OCI-LY1 (cell line): ENCODE measurements around the gene ANXA2R.

ENCODE experiments used
- H2AFZ ChIP-seq: fragments of 200-600 bp; sonication (generic), shearing (Covaris generic); 2 replicates; pipeline ENCODE4 v1.6.0; 2014; ENCODE audit warnings: antibody characterized with exemption, mild to moderate bottlenecking, low read length
- H3F3A ChIP-seq: fragments of 200-600 bp; sonication (generic), shearing (Covaris generic); 2 replicates; pipeline ENCODE4 v1.6.0; 2014; ENCODE audit warnings: mild to moderate bottlenecking, antibody characterized with exemption, low read length, moderate library complexity; ENCODE audit not compliant: insufficient read depth
- H3K27ac ChIP-seq: fragments of 200-600 bp; sonication (generic); 2 replicates; pipeline ENCODE4 v1.5.1; 2014; ENCODE audit warnings: low read length, mixed run types, mild to moderate bottlenecking, low read depth; ENCODE audit not compliant: poor library complexity, severe bottlenecking
- H3K27me3 ChIP-seq: fragments of 200-600 bp; sonication (generic); 2 replicates; pipeline ENCODE4 v1.6.0; 2014; ENCODE audit warnings: antibody characterized with exemption, mild to moderate bottlenecking, low read length, moderate library complexity; ENCODE audit not compliant: insufficient read depth
- H3K36me3 ChIP-seq: fragments of 200-600 bp; sonication (generic); 2 replicates; pipeline ENCODE4 v1.6.1; 2014; ENCODE audit warnings: mild to moderate bottlenecking, antibody characterized with exemption, low read length, moderate library complexity, mixed read lengths; ENCODE audit not compliant: insufficient read depth
- H3K4me1 ChIP-seq: fragments of 200-600 bp; sonication (generic); 2 replicates; pipeline ENCODE4 v1.5.1; 2014; ENCODE audit warnings: mild to moderate bottlenecking, low read length, moderate library complexity; ENCODE audit not compliant: insufficient read depth, severe bottlenecking
- H3K4me2 ChIP-seq: fragments of 200-600 bp; sonication (generic), shearing (Covaris generic); 2 replicates; pipeline ENCODE4 v1.6.1; 2014; ENCODE audit warnings: low read length
- H3K4me3 ChIP-seq: fragments of 200-600 bp; sonication (generic); 2 replicates; pipeline ENCODE4 v1.5.1; 2014; ENCODE audit warnings: low read length, low read depth, mild to moderate bottlenecking, mixed read lengths; ENCODE audit not compliant: poor library complexity, severe bottlenecking
- H3K79me2 ChIP-seq: fragments of 200-600 bp; shearing (Covaris generic); 2 replicates; pipeline ENCODE4 v1.6.1; 2016; ENCODE audit warnings: mixed run types, low read length, mixed read lengths; ENCODE audit not compliant: insufficient read depth
- H3K9ac ChIP-seq: fragments of 200-600 bp; sonication (generic), shearing (Covaris generic); 2 replicates; pipeline ENCODE4 v1.6.1; 2014; ENCODE audit warnings: mild to moderate bottlenecking, low read length, mixed read lengths
- H3K9me2 ChIP-seq: fragments of 200-600 bp; sonication (generic), shearing (Covaris generic); 2 replicates; pipeline ENCODE4 v1.6.1; 2014; ENCODE audit warnings: low read depth, mild to moderate bottlenecking, low read length, mixed read lengths
- H3K9me3 ChIP-seq: fragments of 200-600 bp; shearing (Covaris generic); 2 replicates; pipeline ENCODE4 v1.6.1; 2014; ENCODE audit warnings: low read length, mixed read lengths
- H4K20me1 ChIP-seq: fragments of 200-600 bp; sonication (generic), shearing (Covaris generic); 2 replicates; pipeline ENCODE4 v1.6.0; 2016; ENCODE audit warnings: mild to moderate bottlenecking, low read length; ENCODE audit not compliant: insufficient read depth
- CTCF ChIP-seq: fragments of 200-600 bp; sonication (generic), shearing (Covaris generic); IDR thresholded peaks from 2 replicates; pipeline ENCODE4 v1.5.1; 2017; ENCODE audit warnings: mild to moderate bottlenecking, antibody characterized with exemption, low read length, moderate library complexity, mixed read lengths
- EZH2 ChIP-seq: fragments of 200-600 bp; sonication (generic), shearing (Covaris generic); IDR thresholded peaks from 2 replicates; pipeline ENCODE4 v1.8.0; 2017; ENCODE audit warnings: borderline replicate concordance, mixed run types, mild to moderate bottlenecking, antibody characterized with exemption, low read length, moderate library complexity, mixed read lengths

Gene ANXA2R

GRCh38 chr5:42990892-42991291, 49.2 kb downstream of the ANXA2R start:
- H3F3A ChIP-seq, result no peaks in the 10 kb centered on the region
- H3K4me3 ChIP-seq, result no peak overlapping the region
- no peak overlapping the region for H3K9ac ChIP-seq
- H3K27ac ChIP-seq, result no peak overlapping the region
- no peaks in the 10 kb centered on the region; the same call in 1 of the 2 replicates for H3K9me2 ChIP-seq
- no peaks in the 10 kb centered on the region for H3K79me2 ChIP-seq
- H3K36me3 ChIP-seq, result no peaks in the 10 kb centered on the region; the same call in 1 of the 2 replicates
- H3K27me3 ChIP-seq, result no peaks in the 10 kb centered on the region
- peaks cover 33% of the 10 kb centered on the region for H3K4me1 ChIP-seq
- no peak overlapping the region for H3K4me2 ChIP-seq
- TF ChIP-seq EZH2, result no peak
- no peak for TF ChIP-seq CTCF
- H4K20me1 ChIP-seq, result no peaks in the 10 kb centered on the region
- H2AFZ ChIP-seq, result no peak overlapping the region
- H3K9me3 ChIP-seq, result no peaks in the 10 kb centered on the region; the same call in 1 of the 2 replicates
